GM18873 (cell line): ENCODE results near the gene DDAH2.
"Not testable (repeated sequence)": the region's sequence is repeated elsewhere in the genome, so short reads cannot be mapped to it uniquely, and the experiment has no call there.

Source experiments
- ATAC-seq: cut with Tn5 transposase; IDR thresholded peaks from one replicate; pipeline ENCODE4 v1.9.1; 2021; ENCODE audit warnings: mild to moderate bottlenecking, moderate library complexity, moderate number of reproducible peaks; ENCODE audit not compliant: unreplicated experiment, low FRiP score

DDAH2 gene

DNA sequence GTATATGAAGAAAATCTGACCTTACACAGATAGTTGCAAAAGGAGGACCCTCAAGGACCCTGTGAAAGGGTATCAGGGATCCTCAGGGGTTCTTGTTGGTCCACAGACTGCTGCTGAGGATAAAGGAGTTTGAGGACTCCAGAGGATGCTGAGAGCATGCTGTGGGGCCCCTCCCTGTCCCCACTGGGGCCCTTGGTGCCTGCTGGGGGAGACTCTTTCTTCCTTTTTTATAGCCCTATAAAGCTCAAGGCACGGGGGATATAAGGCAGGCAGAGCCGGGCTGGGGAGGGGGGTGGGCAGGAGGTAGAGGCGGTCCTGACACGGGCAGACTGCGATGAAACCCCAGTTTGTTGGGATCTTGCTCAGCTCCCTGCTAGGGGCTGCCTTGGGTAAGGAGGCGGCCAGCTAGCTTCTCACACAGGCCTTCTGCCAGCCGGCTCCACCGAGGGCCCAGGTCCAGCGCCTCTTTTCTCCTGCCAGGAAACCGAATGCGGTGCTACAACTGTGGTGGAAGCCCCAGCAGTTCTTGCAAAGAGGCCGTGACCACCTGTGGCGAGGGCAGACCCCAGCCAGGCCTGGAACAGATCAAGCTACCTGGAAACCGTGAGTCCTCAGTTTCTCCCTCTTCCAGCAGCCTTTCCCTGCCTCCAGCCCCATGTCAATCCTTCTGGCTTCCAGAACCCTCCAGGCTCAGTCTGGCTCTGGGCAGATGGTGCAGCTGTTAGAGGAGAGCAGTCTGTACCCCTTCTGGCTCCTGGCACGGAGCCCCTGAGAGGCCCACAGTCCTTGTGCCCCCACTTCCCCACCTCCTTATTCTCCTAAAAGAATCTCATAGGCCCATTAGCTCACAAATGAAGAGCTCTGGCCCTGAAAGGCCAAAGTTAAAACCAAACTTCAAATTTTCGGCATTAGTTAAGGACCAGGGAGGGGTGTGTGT, 13.8 kb downstream of the DDAH2 start, which contains the start of gene LY6G6D:
TSS of gene LY6G6D (plus strand) at position 327 of the 937 bp plus-strand sequence. CDS start at position 335, 8 bp downstream.
- no peak for ATAC-seq

DNA sequence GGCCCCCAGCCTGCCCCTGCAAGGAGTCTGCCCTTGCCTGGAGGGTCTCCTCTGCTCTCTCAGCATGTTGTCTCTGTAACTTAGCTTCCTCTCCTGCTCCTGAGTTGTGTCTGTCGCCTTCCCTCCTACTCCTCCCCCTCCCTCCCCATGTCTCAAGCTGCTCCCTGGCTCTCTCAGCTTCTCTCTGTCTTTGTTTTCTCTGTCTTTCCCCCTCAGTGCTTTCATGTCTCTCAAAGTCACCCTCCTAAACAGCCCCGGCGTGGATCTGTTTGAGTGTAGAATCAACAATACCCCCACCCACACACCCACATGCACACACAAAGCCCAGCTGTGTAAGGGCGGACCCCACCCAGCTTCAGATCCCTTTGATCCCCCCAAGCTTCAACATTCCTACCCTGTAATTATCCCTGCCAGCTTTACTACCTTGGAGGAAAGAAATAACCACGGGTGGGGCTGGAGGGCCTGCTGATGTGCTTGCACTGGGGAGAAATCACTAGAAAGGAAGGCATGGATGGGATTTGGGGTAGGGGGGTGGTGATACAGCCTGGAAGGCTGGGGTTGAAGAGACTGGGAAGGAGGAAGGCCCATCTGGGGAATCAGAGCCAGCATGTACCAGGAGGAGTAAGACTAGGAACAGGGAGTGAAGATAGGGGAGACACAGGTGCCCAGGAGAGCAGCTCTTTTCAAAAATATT, 15.0 kb downstream of the DDAH2 start:
- ATAC-seq, result no peak

DNA sequence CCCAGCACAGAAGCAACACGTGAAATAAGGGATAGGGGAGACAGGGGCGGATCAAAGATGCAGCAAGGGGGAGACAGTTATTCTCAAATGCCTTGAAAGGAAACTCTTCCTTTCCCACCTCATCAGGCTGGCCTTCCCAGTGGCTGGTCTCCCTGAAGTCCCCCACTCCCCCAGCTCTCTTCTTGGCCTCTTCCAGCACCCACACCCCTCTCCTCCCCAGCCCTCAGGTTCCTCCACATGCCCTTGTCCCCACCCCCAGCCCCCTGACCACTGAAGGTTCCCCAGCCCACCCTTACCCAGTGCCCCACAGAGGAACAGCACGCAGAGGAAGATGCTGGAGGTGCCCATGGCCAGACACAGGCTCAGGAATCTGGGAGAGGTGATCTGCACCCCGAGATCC, 15.6 kb downstream of the DDAH2 start:
- no peak for ATAC-seq

DNA sequence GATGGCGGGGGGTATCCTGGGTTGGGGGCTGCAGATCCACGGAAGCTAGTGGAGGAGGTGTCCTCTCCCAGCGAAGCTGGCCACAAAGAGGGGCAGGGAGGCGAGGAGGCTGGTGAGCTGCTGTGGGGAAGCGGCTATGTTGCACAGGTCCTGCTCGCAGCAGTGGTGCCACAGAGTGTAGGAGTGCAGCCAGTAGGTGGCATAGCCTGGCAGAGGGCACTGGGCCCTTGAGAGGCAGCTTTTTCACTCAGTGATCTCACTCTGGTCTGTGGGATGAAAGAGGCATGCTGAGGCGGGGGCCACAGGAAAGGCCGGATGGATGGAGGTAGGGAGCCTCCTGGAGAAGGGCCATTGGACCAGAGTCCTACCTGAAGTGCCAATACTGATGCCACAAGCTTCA, 16.8 kb downstream of the DDAH2 start:
- ATAC-seq, result no peak

DNA sequence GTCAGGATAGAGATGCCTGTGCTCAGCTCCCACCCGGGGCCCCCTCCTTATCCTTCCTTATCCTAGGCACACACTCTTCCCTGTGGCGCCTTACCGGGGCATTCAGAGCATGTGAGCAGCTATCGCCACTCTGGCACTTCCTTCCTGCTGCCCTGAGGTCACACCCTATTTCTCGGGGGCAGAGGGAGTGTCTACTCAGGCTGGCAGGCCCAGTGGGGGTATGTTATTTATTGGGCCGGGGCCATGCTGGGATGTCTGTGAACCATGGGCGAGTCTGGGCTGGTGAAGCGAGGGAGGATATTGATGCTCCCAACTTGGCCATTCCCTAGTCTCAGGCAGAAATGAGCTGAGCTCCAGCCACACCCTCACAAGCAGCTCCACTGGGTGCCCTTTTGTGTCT, 17.9 kb downstream of the DDAH2 start:
- no peak for ATAC-seq

DNA sequence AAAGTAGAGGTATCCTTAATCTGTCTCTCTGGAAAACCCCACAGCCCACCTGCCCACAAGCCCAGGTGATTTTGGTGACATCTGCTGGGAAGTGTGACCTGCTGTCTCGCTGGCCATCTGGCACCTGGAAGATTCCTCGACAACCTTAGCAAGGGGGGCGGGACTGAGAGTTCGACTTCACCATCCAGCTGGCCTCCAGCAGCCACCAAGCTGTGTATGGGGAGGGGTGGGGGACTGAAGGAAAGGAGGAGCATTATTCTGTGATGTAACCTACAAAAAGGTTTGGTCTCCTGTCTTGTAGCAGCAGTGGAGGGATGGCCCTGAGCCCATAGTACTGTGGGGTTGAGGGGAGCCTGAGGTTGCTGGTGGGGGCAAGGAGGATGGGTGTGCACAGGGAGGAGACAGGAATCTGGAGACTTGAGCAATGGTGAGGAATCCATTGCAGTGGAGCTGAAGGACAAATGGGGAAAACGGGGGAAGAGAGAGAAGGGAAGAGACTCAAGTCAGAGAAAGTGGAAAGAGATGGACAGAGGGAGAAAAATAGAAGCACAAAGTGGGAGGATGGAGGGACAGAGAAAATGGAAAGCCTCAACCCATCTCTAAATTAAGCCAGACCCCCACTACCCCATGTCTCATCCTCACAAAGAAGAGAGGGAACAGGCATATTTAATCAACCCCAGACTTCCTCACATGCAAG, 18.4 kb downstream of the DDAH2 start:
- no peak for ATAC-seq

DNA sequence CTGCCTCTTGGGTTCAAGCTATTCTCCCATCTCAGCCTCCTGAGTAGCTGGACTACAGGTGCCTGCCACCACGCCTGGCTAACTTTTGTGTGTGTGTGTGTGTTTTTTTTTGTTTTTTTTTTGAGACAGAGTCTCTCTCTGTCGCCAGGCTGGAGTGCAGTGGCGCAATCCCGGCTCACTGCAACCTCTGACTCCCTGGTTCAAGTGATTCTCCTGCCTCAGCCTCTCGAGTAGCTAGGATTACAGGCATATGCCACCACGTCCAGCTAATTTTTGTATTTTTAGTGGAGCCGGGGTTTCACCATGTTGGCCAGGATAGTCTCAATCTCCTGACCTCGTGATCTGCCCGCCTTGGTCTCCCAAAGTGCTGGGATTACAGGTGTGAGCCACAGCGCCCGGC, 19.9 kb downstream of the DDAH2 start:
- not testable (repeated sequence) for ATAC-seq

DNA sequence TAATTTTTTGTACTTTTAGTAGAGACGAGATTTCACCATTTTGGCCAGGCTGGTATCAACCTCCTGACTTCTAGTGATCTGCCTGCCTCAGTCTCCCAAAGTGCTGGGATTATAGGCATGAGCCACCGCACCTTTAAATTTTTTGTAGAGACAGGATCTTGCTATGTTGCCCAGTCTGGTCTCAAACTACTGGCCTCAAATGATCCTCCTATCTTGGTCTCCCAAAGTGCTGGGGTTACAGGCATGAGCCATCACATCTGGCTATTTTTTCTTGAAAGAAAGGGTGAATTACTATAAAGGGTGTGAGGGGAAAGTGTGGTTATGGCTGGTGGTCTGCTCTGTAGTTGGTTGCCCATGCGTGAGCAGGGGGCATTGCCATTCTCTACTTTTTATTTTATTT, 20.9 kb downstream of the DDAH2 start:
- no peak for ATAC-seq

DNA sequence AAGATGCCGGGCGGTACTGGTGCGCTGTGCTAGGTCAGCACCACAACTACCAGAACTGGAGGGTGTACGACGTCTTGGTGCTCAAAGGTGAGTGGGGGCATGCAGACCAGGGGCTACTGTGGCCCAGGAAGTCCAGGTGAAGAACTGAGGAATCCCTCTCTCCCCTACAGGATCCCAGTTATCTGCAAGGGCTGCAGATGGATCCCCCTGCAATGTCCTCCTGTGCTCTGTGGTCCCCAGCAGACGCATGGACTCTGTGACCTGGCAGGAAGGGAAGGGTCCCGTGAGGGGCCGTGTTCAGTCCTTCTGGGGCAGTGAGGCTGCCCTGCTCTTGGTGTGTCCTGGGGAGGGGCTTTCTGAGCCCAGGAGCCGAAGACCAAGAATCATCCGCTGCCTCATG, 21.4 kb downstream of the DDAH2 start:
- ATAC-seq, result no peak

DNA sequence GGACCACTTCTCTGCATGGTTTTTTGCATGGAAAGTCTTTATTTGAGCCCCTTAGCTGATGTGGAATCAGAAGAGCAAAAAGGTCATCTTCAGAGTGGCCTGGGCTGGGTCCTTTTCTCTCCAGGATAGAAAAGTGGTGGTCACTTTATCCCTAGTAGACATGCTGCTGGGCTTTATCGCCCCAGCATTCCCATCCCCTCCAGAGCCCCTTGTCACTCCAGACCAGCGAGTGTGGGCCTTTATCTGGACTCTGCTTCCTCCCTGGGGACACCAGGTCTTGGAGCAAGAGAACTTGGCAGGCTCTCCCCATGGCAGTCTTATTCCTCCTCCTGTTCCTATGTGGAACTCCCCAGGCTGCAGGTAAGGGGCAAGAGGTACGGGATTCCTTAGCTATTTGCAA, 22.5 kb downstream of the DDAH2 start, which contains the start of gene LY6G6F:
TSS of gene LY6G6F (plus strand) at position 268 of the 400 bp plus-strand sequence. CDS start at position 309, 41 bp downstream.
- no peak for ATAC-seq

DNA sequence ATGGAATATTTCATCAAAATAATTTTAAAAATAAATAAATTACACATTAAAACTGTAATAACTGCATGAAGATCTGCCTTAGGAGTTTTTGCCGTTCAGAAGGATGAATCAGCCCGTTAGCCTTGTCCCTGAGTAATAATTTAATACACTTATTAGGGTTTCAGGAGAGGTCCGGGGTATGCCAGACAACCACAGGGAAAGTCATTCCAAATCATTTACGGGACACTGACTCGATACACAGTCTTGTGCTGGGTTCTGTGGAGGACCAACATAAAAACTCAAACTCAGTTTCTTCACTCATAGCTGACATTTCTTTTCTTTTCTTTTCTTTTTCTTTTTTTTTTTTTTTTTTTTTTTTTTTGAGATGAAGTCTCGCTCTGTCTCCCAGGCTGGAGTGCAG, 23.2 kb downstream of the DDAH2 start:
- no peak for ATAC-seq

DNA sequence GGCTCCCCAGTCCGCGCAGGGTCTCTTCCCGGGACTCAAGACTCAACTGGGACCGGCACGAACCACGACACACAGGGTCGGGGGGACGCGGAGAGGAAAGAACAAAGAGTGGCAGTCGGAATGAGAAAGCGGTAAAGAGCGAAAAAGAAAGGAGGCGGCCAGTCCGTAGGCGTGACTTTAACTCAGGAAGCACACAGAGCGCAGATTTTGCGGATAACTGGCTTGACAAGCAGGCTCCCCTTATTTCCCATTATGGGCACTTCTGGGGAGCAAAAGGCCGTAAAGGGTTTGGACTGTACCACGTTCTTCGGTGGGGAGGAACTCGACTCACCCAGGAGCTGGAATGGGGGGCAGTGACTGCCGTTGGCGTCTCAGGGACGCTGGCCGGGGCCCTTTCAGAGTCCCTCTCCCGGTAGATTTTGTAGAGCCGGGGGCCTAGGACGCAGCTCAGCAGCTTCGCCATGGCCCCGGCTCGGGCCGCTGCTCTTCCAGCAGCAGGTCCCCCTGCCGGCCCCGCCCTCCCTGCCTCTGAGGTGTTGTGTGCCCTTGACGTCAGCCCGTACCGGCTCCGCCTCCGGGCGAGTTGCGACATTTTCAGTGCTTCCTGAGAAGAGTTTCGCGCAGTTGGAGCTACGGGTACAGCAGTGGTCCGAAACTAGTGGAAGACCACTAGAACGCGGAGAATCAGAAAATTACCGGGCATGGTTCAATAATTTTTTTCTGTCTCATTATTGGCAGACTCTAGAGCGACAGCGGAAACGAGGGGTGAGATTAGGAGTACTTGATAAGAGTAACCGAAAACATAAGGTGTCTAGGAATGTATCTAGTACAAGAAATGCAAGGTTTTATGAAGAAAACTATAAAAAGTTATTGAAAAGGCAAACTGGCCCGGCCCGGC, 26.0 kb downstream of the DDAH2 start, which contains the start of gene ABHD16A:
TSS of gene ABHD16A (minus strand) at position 506 of the 898 bp plus-strand sequence. CDS start at position 463, 43 bp downstream.
- ATAC-seq, result peak; percentile 59

DNA sequence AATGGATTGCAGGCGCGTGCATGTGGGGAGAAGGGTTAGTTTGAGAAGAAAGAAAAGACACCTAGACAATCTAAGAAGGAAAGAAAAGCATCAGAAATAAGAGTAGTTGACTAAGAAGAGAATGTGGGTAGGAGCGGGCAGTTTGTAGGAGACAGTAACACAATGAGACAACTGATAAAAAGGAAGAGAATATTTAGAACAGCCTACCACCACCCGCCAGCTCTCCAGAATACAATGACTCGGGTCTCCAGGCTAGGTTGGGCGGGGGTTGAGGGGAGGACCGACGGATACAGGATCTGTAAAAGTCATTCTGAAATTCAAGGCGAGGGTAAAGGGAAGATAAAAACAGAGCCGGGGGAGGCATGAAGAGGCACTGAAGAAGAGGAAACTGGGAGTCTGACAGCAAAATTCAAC, 26.7 kb downstream of the DDAH2 start:
- ATAC-seq, result no peak

DNA sequence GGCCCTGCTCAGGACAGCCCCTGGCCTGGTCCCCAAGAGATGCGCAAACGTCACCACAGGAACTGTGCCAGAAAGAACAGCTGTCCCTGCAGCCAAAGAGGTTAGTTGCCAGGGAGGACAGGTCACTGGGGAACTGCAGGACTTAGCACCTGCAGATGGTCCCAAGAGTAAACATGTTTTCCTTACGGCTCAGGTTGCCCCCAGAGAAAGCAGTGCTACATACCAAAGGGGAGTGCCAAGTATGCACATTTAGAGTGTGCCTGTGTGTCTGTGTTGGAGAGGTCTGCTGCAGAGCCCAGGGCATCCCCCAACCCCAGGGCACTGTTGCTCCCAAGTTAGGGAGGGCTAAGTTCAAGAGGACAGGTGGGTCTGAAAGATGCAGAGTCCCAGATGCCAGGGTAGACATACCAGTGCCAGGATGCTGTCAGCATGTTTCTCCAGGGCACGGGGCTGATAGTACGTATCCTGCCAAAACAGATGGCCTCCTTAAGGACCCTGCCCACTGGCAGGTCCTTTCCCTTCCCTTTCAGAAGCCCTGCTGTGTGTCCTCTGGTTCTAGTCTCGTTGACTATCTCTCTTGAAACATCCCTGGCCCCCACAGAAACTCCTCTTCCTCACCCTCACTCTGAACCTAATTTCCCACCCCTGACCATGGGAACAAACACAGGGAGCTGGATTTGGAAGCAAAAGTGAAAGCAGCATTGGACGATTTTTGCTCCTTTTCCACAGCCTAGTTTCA, 27.3 kb downstream of the DDAH2 start:
- ATAC-seq, result no peak

DNA sequence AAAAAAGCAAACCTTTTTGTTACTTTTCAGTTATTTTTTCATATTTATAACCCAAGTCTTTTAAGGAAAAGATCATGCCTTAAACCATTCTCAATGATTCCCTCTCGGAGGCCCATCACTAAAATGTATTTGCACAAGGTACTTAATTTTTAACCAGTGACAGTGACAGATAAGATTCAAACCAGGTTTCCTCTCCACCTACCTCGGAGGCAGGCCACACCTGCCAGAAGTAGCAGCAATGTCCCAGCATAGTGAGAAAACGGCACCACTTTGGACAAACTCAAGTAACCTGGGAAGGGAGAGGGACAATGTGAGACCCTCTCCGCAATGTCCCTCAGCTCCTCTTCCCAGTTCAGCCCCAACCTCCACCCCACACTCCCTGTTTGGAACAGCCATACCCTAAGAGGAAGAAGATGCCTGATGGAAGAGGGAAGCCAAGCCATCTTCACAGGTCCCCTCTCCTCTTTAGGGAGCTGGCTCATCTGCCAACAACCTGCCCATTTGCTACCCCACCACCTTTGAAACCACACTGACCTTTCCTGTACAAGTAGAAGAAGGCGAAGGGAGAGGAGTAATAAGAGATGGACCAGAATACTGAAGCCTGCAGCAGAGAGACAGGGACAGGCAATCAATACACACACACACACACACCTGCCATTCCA, 28.2 kb downstream of the DDAH2 start:
- ATAC-seq, result no peak

DNA sequence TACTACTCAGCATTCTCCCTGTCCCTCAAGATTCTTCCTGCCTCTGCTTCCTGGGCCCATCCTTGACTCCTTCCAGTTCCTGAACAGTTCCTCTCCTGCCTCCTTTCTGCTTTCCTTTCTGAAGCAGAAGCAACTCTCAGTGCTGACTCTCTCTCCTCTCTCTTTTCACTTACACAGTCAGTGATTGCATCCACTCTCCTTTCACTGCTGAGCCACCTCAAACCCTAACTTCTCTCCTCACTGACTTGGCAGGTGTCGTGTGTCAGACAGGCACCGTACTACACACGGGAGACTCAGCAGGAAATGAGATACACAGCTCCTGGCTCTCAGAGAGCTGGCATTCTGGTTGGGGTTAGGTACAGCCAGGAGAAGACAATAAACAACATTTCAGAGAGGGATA, 31.5 kb downstream of the DDAH2 start:
- no peak for ATAC-seq

DNA sequence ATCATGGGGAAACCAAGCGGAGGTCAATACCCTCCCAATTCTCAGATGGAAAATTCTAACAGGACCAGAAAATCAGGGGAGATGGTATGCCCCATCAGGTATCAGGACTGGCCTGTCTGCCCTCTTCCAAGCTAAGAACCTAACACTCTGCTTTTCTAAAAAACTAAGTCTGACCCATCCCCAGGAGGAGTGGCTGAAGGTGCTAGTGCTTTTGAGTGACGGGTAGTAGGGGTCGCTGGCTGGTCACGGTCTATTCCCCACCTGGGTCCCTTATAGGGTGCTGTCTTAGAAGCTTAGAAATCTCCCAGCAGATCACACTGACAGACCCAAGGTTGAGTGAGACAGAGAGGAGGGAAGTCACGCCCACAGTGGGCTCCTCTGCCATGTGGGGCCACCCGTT, 35.6 kb downstream of the DDAH2 start:
- ATAC-seq, result no peak

DNA sequence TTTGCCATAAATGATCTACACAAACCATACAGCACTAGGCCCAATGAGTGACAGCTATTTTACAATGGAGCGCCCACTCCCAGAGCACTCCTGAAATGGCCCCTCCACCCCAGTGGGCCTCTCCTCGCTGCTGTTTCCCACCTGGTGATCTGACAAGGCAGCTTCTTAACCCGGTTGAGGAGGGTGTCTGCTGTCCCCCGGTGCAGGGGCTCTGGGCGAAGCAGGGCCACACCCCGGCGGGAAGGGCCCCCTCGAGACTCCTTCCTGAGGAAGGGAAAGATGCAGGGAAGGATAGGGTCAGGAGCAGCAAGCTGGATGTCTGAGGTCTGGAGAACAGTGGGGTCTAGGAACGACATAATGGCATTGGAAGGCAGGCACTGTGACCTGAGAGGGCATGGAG, 36.2 kb downstream of the DDAH2 start:
- no peak for ATAC-seq

DNA sequence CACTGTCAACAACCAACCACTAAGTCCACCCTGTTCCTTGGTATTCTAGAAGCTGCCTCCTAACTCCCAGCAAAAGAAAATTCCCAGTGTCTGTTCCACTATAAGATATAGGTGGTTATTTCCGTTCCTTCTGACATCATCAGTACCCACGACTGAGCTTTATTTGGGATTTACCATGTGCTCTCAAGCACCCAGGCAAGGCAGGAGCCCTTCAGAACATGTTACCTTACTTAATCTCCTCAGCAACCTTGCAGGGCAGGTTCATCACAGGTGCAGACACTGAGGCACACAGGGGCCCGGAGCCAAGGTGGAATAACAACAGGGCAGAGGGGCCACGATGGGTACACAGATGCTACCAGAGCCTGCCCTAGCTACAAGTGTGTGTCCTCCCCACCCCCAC, 36.7 kb downstream of the DDAH2 start:
- ATAC-seq, result no peak
